GM18502 (cell line): ENCODE results near the gene PLCB2.

Source experiments
- ATAC-seq: cut with Tn5 transposase; IDR thresholded peaks from one replicate; pipeline ENCODE4 v1.9.1; 2021; ENCODE audit warnings: mild to moderate bottlenecking; ENCODE audit not compliant: unreplicated experiment, poor library complexity

Gene PLCB2

GRCh38 chr15:40275523-40275922, 32.2 kb downstream of the PLCB2 start:
- no peak for ATAC-seq

- ATAC-seq = no peak
Observed at GRCh38 chr15:40274350-40275274, 33.1 kb downstream of the PLCB2 start.

- ATAC-seq = no peak
Observed at GRCh38 chr15:40273428-40273827, 34.3 kb downstream of the PLCB2 start.

GRCh38 chr15:40272485-40273056, 35.2 kb downstream of the PLCB2 start:
- no peak for ATAC-seq

GRCh38 chr15:40271685-40272484, 35.9 kb downstream of the PLCB2 start:
- no peak for ATAC-seq

- no peak for ATAC-seq
Observed at GRCh38 chr15:40270246-40270995, 37.3 kb downstream of the PLCB2 start.

- no peak for ATAC-seq
Observed at GRCh38 chr15:40269604-40270003, 38.1 kb downstream of the PLCB2 start.

- no peak for ATAC-seq
Observed at GRCh38 chr15:40267670-40268069, 40.1 kb downstream of the PLCB2 start.

- ATAC-seq = no peak
Observed at GRCh38 chr15:40266828-40267304, 40.9 kb downstream of the PLCB2 start.

- ATAC-seq = no peak
Observed at GRCh38 chr15:40265875-40266274, 41.9 kb downstream of the PLCB2 start.

- no peak for ATAC-seq
Observed at GRCh38 chr15:40265355-40265754, 42.4 kb downstream of the PLCB2 start.

GRCh38 chr15:40264321-40265153, 43.2 kb downstream of the PLCB2 start:
- ATAC-seq = no peak

GRCh38 chr15:40263024-40263754, 44.5 kb downstream of the PLCB2 start:
- ATAC-seq = no peak

- no peak for ATAC-seq
Observed at GRCh38 chr15:40259021-40259420, 48.7 kb downstream of the PLCB2 start.

GRCh38 chr15:40258544-40258943, 49.2 kb downstream of the PLCB2 start:
- ATAC-seq = no peak

- no peak for ATAC-seq
Observed at GRCh38 chr15:40257656-40258450, 49.9 kb downstream of the PLCB2 start.

- ATAC-seq = no peak
Observed at GRCh38 chr15:40256638-40257235, 51.0 kb downstream of the PLCB2 start.
